ENCODE data around the gene JOSD2. TPM values are rescaled to one million over a fixed set of nuclear protein-coding genes. Genes with fewer than 3 reads are reported as not detected.

Gene JOSD2
- total RNA-seq, 1 experiment from 2014 or later, result 40.9 TPM

DNA sequence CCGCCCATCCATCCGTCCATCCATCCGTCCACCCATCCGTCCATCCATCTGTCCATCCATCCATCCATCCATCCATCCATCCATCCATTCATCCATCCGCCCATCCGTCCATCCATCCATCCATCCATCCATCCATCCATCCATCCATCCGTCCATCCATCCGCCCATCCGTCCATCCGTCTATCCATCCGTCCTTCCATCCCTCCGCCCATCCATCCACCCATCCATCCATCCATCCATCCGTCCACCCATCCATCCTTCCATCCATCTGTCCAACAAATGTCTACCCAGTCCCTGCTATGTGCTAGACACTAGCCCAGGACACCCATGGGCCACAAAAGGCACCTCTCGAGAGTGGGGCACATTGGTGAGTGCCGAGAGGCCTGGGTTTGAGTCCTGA is 41.5 kb upstream of the JOSD2 start (continued):
- TF ChIP-seq ELF1 (IDR thresholded peaks at IDR 0.05; ENCODE audit: borderline replicate concordance, low read depth) (no peak), EZH2phosphoT487 (IDR thresholded peaks at IDR 0.05; ENCODE audit: borderline replicate concordance) (no peak), ZFX (IDR thresholded peaks at IDR 0.05) (no peak)

DNA sequence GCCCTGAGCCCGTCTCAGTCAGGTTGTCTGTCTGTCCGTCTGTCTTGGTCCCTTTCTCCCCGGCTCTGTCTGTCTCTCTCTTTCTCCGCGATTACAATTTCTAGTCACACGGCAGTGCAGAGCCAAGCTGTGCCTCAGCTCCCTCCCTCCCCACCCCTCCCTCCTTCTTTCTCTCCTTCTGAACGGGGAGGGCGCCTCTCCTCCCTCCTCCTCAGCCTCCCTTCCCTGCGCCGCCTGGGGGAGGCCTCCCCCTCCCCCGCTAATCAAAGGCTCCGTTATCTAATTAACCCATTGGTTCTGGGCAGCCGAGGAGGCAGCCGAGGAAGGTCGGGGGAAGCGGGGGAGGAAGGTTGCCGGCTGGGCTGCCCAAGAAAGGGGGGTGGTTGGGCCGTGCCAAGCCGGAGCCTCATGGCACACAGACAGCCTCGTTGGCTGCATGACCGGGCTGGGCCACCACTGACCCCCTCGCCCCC is 40.8 kb upstream of the JOSD2 start:
- no peak for TF ChIP-seq POLR2AphosphoS5 (IDR thresholded peaks at IDR 0.05; ENCODE audit: low read depth, low read length)
- Histone ChIP-seq H3K9me3 (ENCODE audit: control insufficient read depth in 1 of 2, insufficient read depth in 1 of 2, low read depth in 1 of 2, low read length in 2 of 2) (no peaks in the 10 kb centered on the region), H3K27ac (ENCODE audit: low read depth, low read length) (no peak overlapping the region), H3K4me2 (ENCODE audit: low read length) (no peak overlapping the region), H3K36me3 (ENCODE audit: control insufficient read depth in 1 of 2, insufficient read depth in 2 of 2, low read length in 2 of 2) (no peaks in the 10 kb centered on the region), H3K4me3 (replicated peaks in 1 of 2; ENCODE audit: low read depth in 1 of 2, low read length in 2 of 2) (no peak overlapping the region), H3K79me2 (ENCODE audit: insufficient read depth, low read length) (no peaks in the 10 kb centered on the region), H3K4me1 (ENCODE audit: control insufficient read depth in 1 of 2, insufficient read depth in 2 of 2, low read length in 2 of 2) (peaks cover 4 to 13% of the 10 kb centered on the region in 2 experiments; a peak in 3 of 4 replicates), H4K20me1 (ENCODE audit: insufficient read depth) (no peaks in the 10 kb centered on the region), H3K9ac (ENCODE audit: low read length) (no peak overlapping the region), H3K9me2 (ENCODE audit: insufficient read depth) (no peaks in the 10 kb centered on the region), H3K27me3 (ENCODE audit: insufficient read depth, low read length) (no peaks in the 10 kb centered on the region), H2AFZ (ENCODE audit: low read depth, low read length, poor library complexity, severe bottlenecking) (no peak overlapping the region)
- no TSS peak for BruUV-seq (replicated peaks)
- ChIA-PET POLR2A (no interaction called here), CTCF (no interaction called here), RAD21 (ENCODE audit: low non-redundant PET in 1 of 2, low total read pairs in 2 of 2, uncharacterized antibody in 2 of 2, unreplicated experiment in 2 of 2) (no interaction called here)
- no peak for ATAC-seq
- DNase-seq (ENCODE audit: low read depth, low spot score), result no peak
- intact Hi-C loops (cut with micrococcal nuclease), result no loop called here

DNA sequence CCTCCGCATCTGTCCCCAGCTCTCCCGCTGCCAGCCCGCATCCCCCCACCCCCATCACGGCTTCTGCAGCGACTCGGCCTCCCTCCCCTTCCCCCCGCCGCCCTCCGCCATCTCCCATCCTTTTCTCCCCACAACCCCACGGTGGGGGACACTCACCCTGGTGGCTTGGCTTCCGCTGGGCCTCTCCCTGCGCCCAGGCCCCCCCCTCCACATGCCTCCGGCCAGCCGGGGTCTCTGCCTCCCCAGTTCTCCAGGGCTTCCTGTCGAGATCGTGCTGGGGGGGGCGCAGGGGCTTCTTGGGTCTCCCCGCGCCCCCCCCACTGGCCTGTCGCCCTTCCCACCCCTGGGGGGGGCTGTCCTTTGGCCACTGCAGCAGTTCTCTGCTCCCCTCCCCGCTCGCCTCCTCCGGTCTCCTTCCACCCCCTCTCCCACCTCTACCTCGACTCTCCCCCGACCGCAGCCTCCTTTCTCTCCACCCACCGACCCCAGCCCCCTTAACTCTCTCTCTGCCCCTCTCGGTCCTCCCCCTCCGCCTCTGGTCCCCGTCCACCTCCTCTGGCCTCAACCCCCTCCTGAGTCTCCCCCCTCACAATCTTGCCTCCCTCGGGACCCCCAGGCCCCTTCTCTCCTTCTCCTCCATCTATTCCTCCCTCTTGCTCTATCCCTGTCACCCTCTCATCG is 40.2 kb upstream of the JOSD2 start:
- Histone ChIP-seq H3K4me3 (replicated peaks in 1 of 2; ENCODE audit: low read depth in 1 of 2, low read length in 2 of 2) (no peak overlapping the region), H3K27ac (ENCODE audit: low read depth, low read length) (no peak overlapping the region), H3K9me3 (ENCODE audit: control insufficient read depth in 1 of 2, insufficient read depth in 1 of 2, low read depth in 1 of 2, low read length in 2 of 2) (no peaks in the 10 kb centered on the region), H3K36me3 (ENCODE audit: control insufficient read depth in 1 of 2, insufficient read depth in 2 of 2, low read length in 2 of 2) (no peaks in the 10 kb centered on the region), H3K79me2 (ENCODE audit: insufficient read depth, low read length) (no peaks in the 10 kb centered on the region), H4K20me1 (ENCODE audit: insufficient read depth) (no peaks in the 10 kb centered on the region), H2AFZ (ENCODE audit: low read depth, low read length, poor library complexity, severe bottlenecking) (no peak overlapping the region), H3K9me2 (ENCODE audit: insufficient read depth) (no peaks in the 10 kb centered on the region), H3K27me3 (ENCODE audit: insufficient read depth, low read length) (no peaks in the 10 kb centered on the region), H3K4me1 (ENCODE audit: control insufficient read depth in 1 of 2, insufficient read depth in 2 of 2, low read length in 2 of 2) (peaks cover 4 to 7% of the 10 kb centered on the region in 2 experiments; a peak in 3 of 4 replicates), H3K9ac (ENCODE audit: low read length) (no peak overlapping the region), H3K4me2 (ENCODE audit: low read length) (no peak overlapping the region)
- no peak for ATAC-seq
- POLR2A ChIA-PET, result no interaction called here
- RAD21 ChIA-PET (ENCODE audit: low non-redundant PET in 1 of 2, low total read pairs in 2 of 2, uncharacterized antibody in 2 of 2, unreplicated experiment in 2 of 2), result no interaction called here
- BruUV-seq (replicated peaks), result no TSS peak
- intact Hi-C loops (cut with micrococcal nuclease), result no loop called here
- no peak for DNase-seq (ENCODE audit: low read depth, low spot score)
- CTCF ChIA-PET, result no interaction called here
- TF ChIP-seq, protein P1, sequence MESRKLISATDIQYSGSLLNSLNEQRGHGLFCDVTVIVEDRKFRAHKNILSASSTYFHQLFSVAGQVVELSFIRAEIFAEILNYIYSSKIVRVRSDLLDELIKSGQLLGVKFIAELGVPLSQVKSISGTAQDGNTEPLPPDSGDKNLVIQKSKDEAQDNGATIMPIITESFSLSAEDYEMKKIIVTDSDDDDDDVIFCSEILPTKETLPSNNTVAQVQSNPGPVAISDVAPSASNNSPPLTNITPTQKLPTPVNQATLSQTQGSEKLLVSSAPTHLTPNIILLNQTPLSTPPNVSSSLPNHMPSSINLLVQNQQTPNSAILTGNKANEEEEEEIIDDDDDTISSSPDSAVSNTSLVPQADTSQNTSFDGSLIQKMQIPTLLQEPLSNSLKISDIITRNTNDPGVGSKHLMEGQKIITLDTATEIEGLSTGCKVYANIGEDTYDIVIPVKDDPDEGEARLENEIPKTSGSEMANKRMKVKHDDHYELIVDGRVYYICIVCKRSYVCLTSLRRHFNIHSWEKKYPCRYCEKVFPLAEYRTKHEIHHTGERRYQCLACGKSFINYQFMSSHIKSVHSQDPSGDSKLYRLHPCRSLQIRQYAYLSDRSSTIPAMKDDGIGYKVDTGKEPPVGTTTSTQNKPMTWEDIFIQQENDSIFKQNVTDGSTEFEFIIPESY (IDR thresholded peaks at IDR 0.05; ENCODE audit: extremely low read depth, insufficient replicate concordance, low read length), result no peak
- TF ChIP-seq EGR1 (IDR thresholded peaks at IDR 0.05; ENCODE audit: low read depth), result no peak
- no peak for TF ChIP-seq REST (IDR thresholded peaks at IDR 0.05; ENCODE audit: low read depth)
- TF ChIP-seq ZFX (IDR thresholded peaks at IDR 0.05), result no peak
- no peak for TF ChIP-seq RAD21 (IDR thresholded peaks at IDR 0.05; ENCODE audit: low read depth)
- no peak for TF ChIP-seq CBX3 (IDR thresholded peaks at IDR 0.05; ENCODE audit: low read depth)

All from HCT116 (cell line).